GM23248 (cell line): ENCODE measurements around the gene UBN2. TPM values are rescaled to one million over a fixed set of nuclear protein-coding genes. Genes with fewer than 3 reads are reported as not detected.
A peak's percentile ranks its signal among the peaks of the same experiment; 100 is the strongest.

ENCODE experiments used
- DNase-seq: peaks from one replicate; pipeline ENCODE4 v3.0.0-alpha.2; 2015
- H2AFZ ChIP-seq: fragments of 200-600 bp; sonication (generic); 2 replicates; pipeline ENCODE4 v1.6.1; 2016; ENCODE audit warnings: antibody characterized with exemption
- H3F3A ChIP-seq: fragments of 200-600 bp; sonication (generic); 2 replicates; pipeline ENCODE4 v1.6.1; 2016; ENCODE audit warnings: mild to moderate bottlenecking, antibody characterized with exemption, mixed run types; ENCODE audit not compliant: insufficient read depth
- H3K27ac ChIP-seq: fragments of 200-600 bp; sonication (generic); 2 replicates; pipeline ENCODE4 v1.5.1; 2016; ENCODE audit warnings: mild to moderate bottlenecking
- H3K27me3 ChIP-seq: fragments of 200-600 bp; sonication (generic); replicated peaks from 2 replicates; pipeline ENCODE4 v1.6.1; 2016; ENCODE audit warnings: mild to moderate bottlenecking; ENCODE audit not compliant: insufficient read depth
- H3K36me3 ChIP-seq: fragments of 200-600 bp; sonication (generic); 2 replicates; pipeline ENCODE4 v1.6.1; 2016; ENCODE audit warnings: low read depth, mild to moderate bottlenecking
- H3K4me1 ChIP-seq: fragments of 200-600 bp; sonication (generic); 2 replicates; pipeline ENCODE4 v1.6.1; 2016; ENCODE audit warnings: mild to moderate bottlenecking; ENCODE audit not compliant: insufficient read depth
- H3K4me2 ChIP-seq: fragments of 200-600 bp; sonication (generic); one replicate; pipeline ENCODE4 v1.6.1; 2016; ENCODE audit warnings: mild to moderate bottlenecking; ENCODE audit not compliant: unreplicated experiment
- H3K4me3 ChIP-seq: fragments of 200-600 bp; sonication (generic); 2 replicates; pipeline ENCODE4 v1.5.1; 2016; ENCODE audit warnings: mild to moderate bottlenecking
- H3K79me2 ChIP-seq: fragments of 200-600 bp; sonication (generic); 2 replicates; pipeline ENCODE4 v1.6.1; 2016; ENCODE audit warnings: mild to moderate bottlenecking; ENCODE audit not compliant: insufficient read depth
- H3K9ac ChIP-seq: fragments of 200-600 bp; sonication (generic); 2 replicates; pipeline ENCODE4 v1.6.1; 2016; ENCODE audit warnings: mild to moderate bottlenecking
- H3K9me2 ChIP-seq: fragments of 200-600 bp; sonication (generic); 2 replicates; pipeline ENCODE4 v1.6.1; 2016; ENCODE audit warnings: mixed run types, mild to moderate bottlenecking, moderate library complexity; ENCODE audit not compliant: insufficient read depth
- H3K9me3 ChIP-seq: fragments of 200-600 bp; sonication (generic); one replicate; pipeline ENCODE4 v1.6.1; 2017; ENCODE audit warnings: low read depth
- H4K20me1 ChIP-seq: fragments of 200-600 bp; sonication (generic); 2 replicates; pipeline ENCODE4 v1.6.0; 2016; ENCODE audit not compliant: insufficient read depth
- EZH2 ChIP-seq: fragments of 200-600 bp; sonication (generic); IDR thresholded peaks from 2 replicates; pipeline ENCODE4 v1.6.1; 2018; ENCODE audit warnings: antibody characterized with exemption, mild to moderate bottlenecking; ENCODE audit not compliant: insufficient read depth, poor library complexity, severe bottlenecking
- EZH2phosphoT487 ChIP-seq: fragments of 200-600 bp; sonication (generic); IDR thresholded peaks from 2 replicates; pipeline ENCODE4 v1.6.1; 2018; ENCODE audit warnings: antibody characterized with exemption, moderate library complexity, mild to moderate bottlenecking, low read depth; ENCODE audit not compliant: insufficient read depth
- WGBS, 2 experiments: methylation state at CpG; one replicate each; pipeline ENCODE4 v1.1.6; 2015 to 2017; ENCODE audit warnings: low lambda C conversion rate in 2 of 2, low coverage in 1 of 2; ENCODE audit errors: missing lambda C conversion rate in 2 of 2; 5-methylcytosine and 5-hydroxymethylcytosine counted together
- in situ Hi-C: fragments of 300-500 bp; cut with MboI; formaldehyde crosslinking; loops from 2 replicates; pipeline ENCODE4 v1.15.0; 2020
- polyA plus RNA-seq: library from polyadenylated mRNA; unstranded; fragments of >200 nt; fragmentation: Nextera tagmentation; extraction: Ambion mirVana; gene quantifications from 2 replicates; pipeline ENCODE4 v1.2.1, GENCODE V29; 2016
- total RNA-seq: library from RNA; depleted of rRNA; stranded (reverse); fragments of >200 nt; shearing (Covaris generic); gene quantifications from 2 replicates; pipeline ENCODE4 v1.2.3, GENCODE V29; 2014

UBN2 gene
- total and polyA plus RNA-seq, 2 experiments from 2014 or later: 1.0 to 3.2 TPM

- in situ Hi-C loops: no loop called here
- peaks cover 30% of the 10 kb centered on the region for H3K79me2 ChIP-seq
- H3K9me3 ChIP-seq: no peaks in the 10 kb centered on the region
- peak overlapping the region; percentile 85 for H3K27ac ChIP-seq
- no peaks in the 10 kb centered on the region for H3K27me3 ChIP-seq
- H3K4me3 ChIP-seq: peak overlapping the region; percentile 91
- H3K4me2 ChIP-seq: peak overlapping the region; percentile 79
- H3K9me2 ChIP-seq: no peaks in the 10 kb centered on the region
- TF ChIP-seq EZH2: no peak
- no peak for DNase-seq
- 81 to 83% methylated on average over 8 of the region's 8 CpGs for WGBS, 2 experiments
- H3F3A ChIP-seq: peaks cover 38% of the 10 kb centered on the region
- no peaks in the 10 kb centered on the region for H3K36me3 ChIP-seq
- H3K9ac ChIP-seq: peak overlapping the region; percentile 94
- no peaks in the 10 kb centered on the region for H4K20me1 ChIP-seq
- peaks cover 8% of the 10 kb centered on the region; the same call in 1 of the 2 replicates for H3K4me1 ChIP-seq
- peak overlapping the region; percentile 93 for H2AFZ ChIP-seq
Measured at GRCh38 chr7:139230023-139230422, 1.0 kb upstream of the UBN2 start.

- Histone ChIP-seq H3K9me3 (no peaks in the 10 kb centered on the region), H3K27ac (peak overlapping the region; percentile 85), H3K27me3 (no peaks in the 10 kb centered on the region), H3K4me1 (peaks cover 8% of the 10 kb centered on the region; the same call in 1 of the 2 replicates), H2AFZ (peak overlapping the region; percentile 93), H3K9me2 (no peaks in the 10 kb centered on the region), H3K79me2 (peaks cover 34% of the 10 kb centered on the region), H3K4me2 (peak overlapping the region; percentile 79), H3K36me3 (no peaks in the 10 kb centered on the region), H4K20me1 (no peaks in the 10 kb centered on the region), H3F3A (peaks cover 38% of the 10 kb centered on the region), H3K9ac (peak overlapping the region; percentile 94), H3K4me3 (peak overlapping the region; percentile 91)
- TF ChIP-seq EZH2: no peak
- TF ChIP-seq EZH2phosphoT487: no peak
- in situ Hi-C loops: no loop called here
- DNase-seq: no peak
- 1 to 2% methylated on average over 12 of the region's 12 CpGs for WGBS, 2 experiments
Measured at GRCh38 chr7:139230484-139230773, 608 bp upstream of the UBN2 start.

GRCh38 chr7:139231513-139232376 lies 708 bp downstream of the UBN2 start:
- in situ Hi-C loops: no loop called here
- DNase-seq: peak; percentile 72
- peak overlapping the region; percentile 93 for H2AFZ ChIP-seq
- peak overlapping the region; percentile 91 for H3K4me3 ChIP-seq
- no peaks in the 10 kb centered on the region; the same call in 1 of the 2 replicates for H3K36me3 ChIP-seq
- WGBS, 2 experiments: 2 to 3% methylated on average over 36 to 50 of the region's 101 CpGs
- H3K9me3 ChIP-seq: no peaks in the 10 kb centered on the region
- H3K9me2 ChIP-seq: no peaks in the 10 kb centered on the region
- peaks cover 38% of the 10 kb centered on the region for H3F3A ChIP-seq
- no peaks in the 10 kb centered on the region for H4K20me1 ChIP-seq
- peaks cover 47% of the 10 kb centered on the region for H3K79me2 ChIP-seq
- H3K9ac ChIP-seq: peak overlapping the region; percentile 94
- TF ChIP-seq EZH2phosphoT487 (no peak), EZH2 (no peak)
- peak overlapping the region; percentile 85 for H3K27ac ChIP-seq
- peak overlapping the region; percentile 95 for H3K4me2 ChIP-seq
- no peaks in the 10 kb centered on the region for H3K27me3 ChIP-seq
- H3K4me1 ChIP-seq: peaks cover 8% of the 10 kb centered on the region; the same call in 1 of the 2 replicates

DNA sequence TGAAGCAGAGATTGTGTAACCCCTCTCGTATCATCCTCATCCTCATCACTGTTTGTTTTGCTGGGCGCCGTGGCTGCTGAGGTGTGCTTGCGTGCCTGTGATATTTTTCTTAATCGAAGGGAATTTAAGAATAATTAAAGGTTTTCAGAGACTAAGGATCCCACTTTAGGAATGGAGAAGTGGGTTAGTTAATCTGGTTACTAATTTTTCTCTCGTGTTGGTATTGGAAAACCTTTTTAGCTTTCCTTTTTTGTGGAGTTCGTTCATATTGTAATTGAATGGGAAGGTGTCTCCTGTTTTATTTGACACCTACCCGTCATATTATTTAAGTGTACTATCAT lies 1.3 kb downstream of the UBN2 start:
- H3K4me1 ChIP-seq: peaks cover 8% of the 10 kb centered on the region; the same call in 1 of the 2 replicates
- H3K9ac ChIP-seq: peak overlapping the region; percentile 94
- H4K20me1 ChIP-seq: no peaks in the 10 kb centered on the region
- H3K4me2 ChIP-seq: peak overlapping the region; percentile 95
- H3K27ac ChIP-seq: peak overlapping the region; percentile 85
- no peak for TF ChIP-seq EZH2phosphoT487
- TF ChIP-seq EZH2: no peak
- H3F3A ChIP-seq: peaks cover 38% of the 10 kb centered on the region
- in situ Hi-C loops: no loop called here
- peaks cover 6% of the 10 kb centered on the region; the same call in 1 of the 2 replicates for H3K36me3 ChIP-seq
- peak overlapping the region; percentile 91 for H3K4me3 ChIP-seq
- no peaks in the 10 kb centered on the region for H3K9me3 ChIP-seq
- peaks cover 53% of the 10 kb centered on the region for H3K79me2 ChIP-seq
- no peaks in the 10 kb centered on the region for H3K27me3 ChIP-seq
- WGBS, 2 experiments: 0 to 2% methylated on average over 8 of the region's 8 CpGs
- peak overlapping the region; percentile 63 for H2AFZ ChIP-seq
- H3K9me2 ChIP-seq: no peaks in the 10 kb centered on the region
- DNase-seq: no peak
